Measurements from ENCODE around the gene BMP2K.
A peak's percentile ranks its signal among the peaks of the same experiment; 100 is the strongest.

The BMP2K gene

DNA sequence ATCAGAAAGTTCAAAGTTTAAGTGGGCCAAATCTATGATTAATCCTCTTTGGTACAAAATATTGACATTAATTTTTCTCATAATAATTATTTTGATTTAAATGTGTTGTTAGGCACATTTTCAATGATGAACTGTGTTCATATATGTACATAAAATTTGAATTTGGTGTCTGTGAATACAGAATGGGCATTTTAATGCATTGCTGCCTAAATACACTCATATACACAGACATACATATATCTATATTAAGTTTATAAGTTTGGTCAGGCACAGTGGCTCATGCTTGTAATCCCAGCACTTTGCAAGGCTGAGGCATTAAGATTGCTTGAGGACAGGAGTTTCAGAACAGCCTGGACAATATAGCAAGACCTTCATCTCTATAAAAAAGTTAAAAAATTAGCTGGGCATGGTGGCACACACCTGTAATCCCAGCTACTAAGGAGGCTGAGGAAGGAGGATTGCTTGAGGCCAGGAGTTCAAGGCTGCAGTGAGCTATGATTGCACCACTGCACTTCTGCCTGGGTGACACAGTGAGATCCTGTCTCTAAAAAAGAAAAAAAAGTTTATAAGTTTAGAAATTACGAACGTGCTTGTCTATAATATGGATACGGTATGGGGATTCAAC is 12.3 kb upstream of the BMP2K start:
- no peak for DNase-seq (ENCODE audit: low read depth, low spot score)
- no peak overlapping the region for H3K27ac ChIP-seq

- DNase-seq (ENCODE audit: low read depth, low spot score): peak; percentile 12
- H3K27ac ChIP-seq: peak overlapping the region; percentile 19
Measured at GRCh38 chr4:78764498-78764961, 11.6 kb upstream of the BMP2K start.

DNA sequence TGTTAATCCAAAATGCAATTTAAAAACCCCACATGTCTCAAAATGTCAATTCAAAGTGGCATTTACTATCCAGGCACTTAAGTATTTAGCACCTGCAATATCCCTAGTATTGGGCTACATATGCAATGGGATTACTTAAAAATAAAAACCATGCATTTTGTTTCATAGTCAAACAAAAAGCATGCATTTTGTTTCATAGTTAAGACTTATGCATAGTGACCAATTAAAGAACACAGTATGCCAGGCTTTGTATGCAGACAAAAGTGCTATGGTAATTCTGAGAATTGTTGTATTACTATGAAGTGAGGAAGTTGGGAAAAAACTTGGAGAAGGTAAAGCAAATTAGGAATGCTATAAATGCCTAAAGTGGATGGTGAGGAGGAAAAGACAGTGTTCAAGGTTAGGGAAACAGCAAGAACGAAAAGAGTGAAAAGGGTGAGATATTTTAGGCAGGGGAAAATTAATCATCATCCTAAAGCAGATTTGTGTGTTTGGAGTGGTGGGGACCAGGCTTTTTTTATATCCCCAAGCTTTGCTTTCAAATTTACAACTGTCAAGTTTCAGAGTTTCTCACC is 10.6 kb upstream of the BMP2K start:
- no peak overlapping the region for H3K27ac ChIP-seq
- no peak for DNase-seq (ENCODE audit: low read depth, low spot score)

DNA sequence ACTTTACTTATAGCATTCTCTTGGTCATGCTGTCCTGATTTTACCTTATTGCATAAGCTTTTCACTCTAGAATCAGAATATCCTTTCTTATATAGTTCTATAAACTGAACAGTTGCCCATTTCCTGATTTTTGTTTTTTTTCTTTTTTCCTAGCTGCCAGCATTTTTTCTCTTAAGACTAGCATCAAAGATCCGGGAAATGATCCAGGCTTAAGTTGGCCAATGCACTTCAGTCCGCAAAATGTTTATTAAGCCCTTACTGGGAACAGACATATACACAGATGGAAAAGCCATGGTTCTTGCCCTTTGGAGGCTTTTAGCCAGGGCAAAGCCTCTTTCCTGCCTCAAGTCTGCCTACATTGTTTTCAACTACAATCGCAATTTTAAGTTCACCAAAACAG is 10.1 kb upstream of the BMP2K start:
- no peak for DNase-seq (ENCODE audit: low read depth, low spot score)
- H3K27ac ChIP-seq: no peak overlapping the region

DNA sequence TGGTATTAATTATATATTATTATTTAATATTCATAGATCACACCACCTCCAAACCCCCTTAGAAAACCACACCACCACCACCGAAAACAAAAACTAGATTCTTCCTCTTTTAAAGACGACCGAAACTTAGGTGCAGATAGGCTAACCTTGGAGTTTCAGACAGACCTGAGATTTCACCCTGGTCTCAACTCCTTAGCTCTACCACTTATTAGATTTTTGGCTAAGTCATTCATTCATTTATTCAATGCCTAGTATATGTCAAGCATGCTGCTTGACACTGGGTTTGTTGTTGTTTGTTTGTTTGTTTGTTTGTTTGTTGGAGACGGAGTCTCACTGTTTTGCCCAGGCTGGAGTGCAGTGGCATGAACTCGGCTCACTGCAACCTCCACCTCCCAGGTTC is 9.5 kb upstream of the BMP2K start:
- no peak overlapping the region for H3K27ac ChIP-seq
- DNase-seq (ENCODE audit: low read depth, low spot score): no peak

GRCh38 chr4:78767350-78767749 is 8.8 kb upstream of the BMP2K start:
- H3K27ac ChIP-seq: no peak overlapping the region

GRCh38 chr4:78768452-78769180 is 7.5 kb upstream of the BMP2K start:
- DNase-seq (ENCODE audit: low read depth, low spot score): peak; percentile 27
- peak overlapping the region; percentile 9 for H3K27ac ChIP-seq

More at GRCh38 chr4:78767350-78767749, 8.8 kb upstream of the BMP2K start:
- DNase-seq (ENCODE audit: low read depth, low spot score): no peak

DNA sequence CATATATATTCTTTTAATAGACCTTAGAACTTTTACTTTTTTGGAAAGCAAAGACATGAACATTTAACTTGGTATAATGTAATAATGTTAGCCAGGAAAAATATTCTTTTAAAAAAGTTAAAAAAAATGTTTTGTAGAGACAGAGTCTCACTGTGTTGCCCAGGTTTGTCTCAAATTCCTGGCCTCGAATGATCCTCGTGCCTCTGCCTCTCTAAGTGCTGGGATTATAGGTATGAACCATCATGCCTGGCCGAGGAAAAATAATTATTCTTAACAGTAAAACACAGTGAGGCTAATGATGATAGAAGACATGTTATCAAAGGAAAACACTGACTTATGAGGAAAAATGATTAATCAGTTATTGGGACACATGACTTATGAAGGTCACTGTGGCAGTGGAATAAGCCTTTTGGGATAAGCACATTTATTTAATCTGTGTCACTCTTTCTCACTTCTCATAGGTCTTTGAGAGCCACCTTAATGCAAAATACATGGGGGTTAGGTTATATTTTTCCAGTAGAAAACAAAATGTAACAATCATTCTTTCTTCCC is 6.0 kb upstream of the BMP2K start:
- peak overlapping the region; percentile 9 for H3K27ac ChIP-seq
- DNase-seq (ENCODE audit: low read depth, low spot score): no peak

GRCh38 chr4:78772526-78773091 is 3.5 kb upstream of the BMP2K start:
- no peak for DNase-seq (ENCODE audit: low read depth, low spot score)
- no peak overlapping the region for H3K27ac ChIP-seq

DNA sequence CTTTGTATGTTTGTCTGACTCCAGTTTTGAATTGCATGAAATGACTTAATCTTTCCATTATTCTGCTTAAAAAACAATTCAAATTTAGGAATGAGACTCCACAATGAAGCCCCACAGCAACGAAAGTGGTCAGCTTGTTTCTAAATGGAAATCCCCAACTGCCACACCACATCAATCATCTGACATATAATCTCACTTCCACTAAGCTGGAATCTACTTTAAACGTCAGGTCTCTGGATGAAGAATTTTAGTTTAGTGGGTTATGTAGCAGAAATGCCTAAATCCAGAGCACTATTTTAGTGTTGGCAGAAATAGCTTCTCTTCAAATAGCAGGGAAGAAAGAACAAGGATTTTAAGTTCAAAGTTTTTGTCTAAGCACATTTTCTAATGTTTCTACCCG is 1.7 kb upstream of the BMP2K start:
- no peak overlapping the region for H3K27ac ChIP-seq
- no peak for DNase-seq (ENCODE audit: low read depth, low spot score)

DNA sequence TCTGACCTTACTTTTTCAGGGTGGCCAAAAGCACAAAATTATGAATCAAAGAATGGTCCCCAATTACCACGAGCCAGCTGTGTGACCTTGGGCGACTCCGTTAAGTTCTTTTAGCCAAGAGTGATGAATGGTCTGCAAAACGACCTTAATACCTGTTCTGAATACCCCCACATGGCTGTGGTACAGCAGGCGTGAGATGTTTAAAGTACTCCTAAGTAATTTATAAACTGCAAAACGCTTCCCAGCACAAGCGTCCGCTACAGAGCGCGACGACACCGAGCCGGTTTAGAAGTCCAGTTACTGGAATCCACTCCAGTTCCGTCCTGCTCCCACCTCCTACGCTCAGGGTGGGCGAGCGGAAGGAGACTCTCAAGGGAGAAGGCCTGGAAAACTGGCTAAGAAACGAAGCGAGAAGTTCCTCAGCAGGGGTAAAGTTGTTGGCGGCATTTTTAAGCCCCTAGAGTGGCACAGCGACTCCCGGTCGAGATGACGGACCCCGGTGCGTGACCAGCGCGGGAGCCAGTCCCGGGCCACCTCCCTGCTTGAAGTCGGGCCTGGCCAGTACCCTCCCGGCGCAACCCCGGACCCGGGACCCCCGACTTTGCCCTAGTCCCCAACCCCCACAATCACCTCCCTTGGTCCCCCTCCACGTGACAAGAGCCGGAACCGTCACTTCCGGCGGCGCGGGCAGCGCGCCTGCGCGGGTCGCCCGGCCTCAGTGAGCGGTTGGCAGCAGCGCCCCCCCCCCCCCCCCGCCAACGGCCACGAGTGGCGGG is 659 bp upstream of the BMP2K start:
- no peak for DNase-seq (ENCODE audit: low read depth, low spot score)
- H3K27ac ChIP-seq: peak overlapping the region; percentile 89

- DNase-seq (ENCODE audit: low read depth, low spot score): peak; percentile 33
- H3K27ac ChIP-seq: peak overlapping the region; percentile 89
Measured at GRCh38 chr4:78776729-78777575, 802 bp downstream of the BMP2K start.

DNA sequence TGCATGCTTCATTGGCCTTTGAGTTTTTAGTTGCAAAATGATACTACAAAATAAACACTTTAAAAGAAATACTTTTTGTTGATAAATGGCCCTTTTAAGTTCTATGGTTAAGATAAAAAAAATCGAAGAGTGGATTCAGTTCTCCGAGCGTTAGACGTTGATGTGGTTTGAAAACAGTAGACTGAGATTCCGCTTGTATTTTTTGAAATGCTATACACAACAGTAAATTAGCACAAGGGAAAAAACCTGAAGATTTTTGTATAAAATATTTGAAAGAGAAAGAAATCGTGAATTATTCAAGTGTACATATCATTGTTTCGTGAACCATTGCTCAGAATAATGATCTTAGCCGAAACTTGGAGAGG is 1.4 kb downstream of the BMP2K start:
- no peak for DNase-seq (ENCODE audit: low read depth, low spot score)
- no peak overlapping the region for H3K27ac ChIP-seq

DNA sequence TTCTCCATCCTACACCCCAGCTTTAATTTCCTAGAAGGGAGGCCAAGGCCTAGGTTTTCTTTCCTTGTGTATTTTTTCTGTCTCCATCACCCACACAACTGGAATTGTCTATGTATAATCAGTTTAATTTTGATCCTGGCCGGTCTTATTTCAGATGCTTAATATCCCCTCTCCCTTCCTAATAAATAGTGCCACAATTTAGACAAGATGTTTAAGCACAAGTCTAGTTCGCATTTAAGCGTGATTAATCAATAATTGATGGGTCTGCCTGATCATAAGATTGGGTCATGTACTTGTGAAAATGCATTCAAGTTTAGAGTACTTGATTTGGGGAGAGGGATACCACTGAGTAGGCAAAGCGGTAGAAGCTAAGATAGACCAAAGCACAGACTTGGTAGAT is 2.4 kb downstream of the BMP2K start:
- H3K27ac ChIP-seq: no peak overlapping the region
- DNase-seq (ENCODE audit: low read depth, low spot score): no peak

GRCh38 chr4:78779280-78779679 is 3.1 kb downstream of the BMP2K start:
- H3K27ac ChIP-seq: no peak overlapping the region
- DNase-seq (ENCODE audit: low read depth, low spot score): no peak

DNA sequence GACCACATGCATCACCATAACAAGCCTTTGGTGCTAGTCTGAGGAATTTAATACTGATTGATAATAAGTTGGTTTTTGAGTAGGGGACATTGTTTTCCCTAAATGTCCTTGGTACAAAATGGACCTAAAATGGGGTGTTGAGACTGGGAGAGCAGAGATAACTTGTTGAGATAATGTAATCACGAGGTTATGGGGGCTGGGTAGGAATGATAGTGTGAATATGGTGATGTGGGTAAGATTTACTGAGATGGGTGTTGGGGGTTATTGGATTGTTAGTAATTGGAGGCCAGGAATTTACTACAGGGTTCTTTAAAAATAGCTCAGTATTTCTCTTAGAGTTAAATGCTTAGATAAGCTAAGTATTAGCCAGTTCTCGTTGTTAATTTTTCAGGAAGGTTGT is 3.9 kb downstream of the BMP2K start:
- H3K27ac ChIP-seq: no peak overlapping the region
- DNase-seq (ENCODE audit: low read depth, low spot score): no peak

DNA sequence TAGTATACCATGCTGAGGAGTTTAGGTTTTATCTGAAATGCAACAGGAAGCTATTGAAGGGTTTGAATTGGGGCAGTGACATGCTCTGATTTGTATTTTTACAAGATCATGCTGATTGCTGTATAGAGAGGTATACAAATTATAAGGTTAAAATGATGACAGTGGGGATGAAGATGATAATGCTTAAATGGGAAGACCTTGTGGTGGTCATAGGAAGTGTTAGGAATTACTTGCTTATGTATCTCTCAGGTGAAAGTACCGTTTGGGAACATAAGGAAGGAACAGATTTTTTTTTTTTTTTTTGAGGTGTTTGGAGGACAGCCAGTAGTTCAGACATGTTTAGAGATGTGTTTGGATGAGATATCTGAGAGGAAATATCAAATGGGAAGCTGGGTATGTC is 5.0 kb downstream of the BMP2K start:
- no peak for DNase-seq (ENCODE audit: low read depth, low spot score)
- H3K27ac ChIP-seq: no peak overlapping the region

DNA sequence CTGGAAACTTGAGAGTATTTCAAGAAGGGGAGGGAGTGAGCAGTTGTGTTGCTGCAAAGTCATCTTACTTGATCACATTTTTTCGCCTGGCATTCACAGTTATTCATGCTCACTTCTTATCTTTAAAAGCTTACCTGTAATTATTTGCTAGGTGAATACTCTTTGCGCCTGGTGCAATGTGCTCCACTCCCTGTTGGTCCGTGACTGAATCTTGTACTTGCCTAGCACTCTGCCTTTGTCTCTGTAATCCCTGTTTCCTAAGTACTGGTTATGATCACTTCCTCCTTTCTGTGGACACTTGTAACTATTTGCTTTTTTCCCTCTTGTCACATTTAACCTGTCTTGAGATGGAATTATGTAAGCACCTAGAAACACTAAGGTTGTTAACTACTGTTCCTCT is 5.8 kb downstream of the BMP2K start:
- DNase-seq (ENCODE audit: low read depth, low spot score): no peak
- no peak overlapping the region for H3K27ac ChIP-seq

DNA sequence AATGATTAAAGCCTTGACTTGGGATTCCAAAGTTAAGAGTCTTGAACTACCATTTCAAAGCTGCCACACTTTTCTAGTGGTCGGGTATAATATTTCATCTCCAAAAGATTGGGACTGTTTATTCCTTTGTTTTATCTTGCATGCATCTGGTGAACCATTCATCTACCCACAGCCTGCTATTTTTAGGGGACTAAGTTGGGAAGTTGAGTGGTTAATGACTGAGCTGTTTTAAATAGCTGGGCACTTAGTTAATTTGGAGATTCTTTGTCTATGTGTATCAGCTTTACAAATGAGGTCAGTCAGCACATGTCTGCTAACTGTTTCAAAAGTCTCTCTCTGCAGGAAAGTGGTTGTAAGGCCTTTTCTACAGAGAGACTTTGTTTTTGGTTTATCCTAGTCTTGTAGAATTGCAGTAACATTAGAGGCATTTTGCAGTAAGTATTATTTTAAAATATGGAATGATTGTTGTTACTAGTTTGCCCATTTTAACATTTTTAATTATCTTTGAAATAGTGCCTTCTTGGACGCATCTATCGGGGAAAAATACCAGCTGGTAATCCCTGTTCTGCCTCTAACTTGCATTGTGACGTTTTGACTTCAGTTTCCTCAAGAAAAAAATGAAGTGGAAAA is 8.2 kb downstream of the BMP2K start:
- no peak overlapping the region for H3K27ac ChIP-seq
- no peak for DNase-seq (ENCODE audit: low read depth, low spot score)

Measured in epithelial cell of prostate (primary cell).